GM21528 (cell line): ENCODE results near the gene CPSF7.
"Not testable (repeated sequence)": the region's sequence is repeated elsewhere in the genome, so short reads cannot be mapped to it uniquely, and the experiment has no call there.

Experiments
- ATAC-seq: cut with Tn5 transposase; IDR thresholded peaks from one replicate; pipeline ENCODE4 v1.9.1; 2021; ENCODE audit warnings: mild to moderate bottlenecking, moderate library complexity; ENCODE audit not compliant: unreplicated experiment, low FRiP score

CPSF7 gene

DNA sequence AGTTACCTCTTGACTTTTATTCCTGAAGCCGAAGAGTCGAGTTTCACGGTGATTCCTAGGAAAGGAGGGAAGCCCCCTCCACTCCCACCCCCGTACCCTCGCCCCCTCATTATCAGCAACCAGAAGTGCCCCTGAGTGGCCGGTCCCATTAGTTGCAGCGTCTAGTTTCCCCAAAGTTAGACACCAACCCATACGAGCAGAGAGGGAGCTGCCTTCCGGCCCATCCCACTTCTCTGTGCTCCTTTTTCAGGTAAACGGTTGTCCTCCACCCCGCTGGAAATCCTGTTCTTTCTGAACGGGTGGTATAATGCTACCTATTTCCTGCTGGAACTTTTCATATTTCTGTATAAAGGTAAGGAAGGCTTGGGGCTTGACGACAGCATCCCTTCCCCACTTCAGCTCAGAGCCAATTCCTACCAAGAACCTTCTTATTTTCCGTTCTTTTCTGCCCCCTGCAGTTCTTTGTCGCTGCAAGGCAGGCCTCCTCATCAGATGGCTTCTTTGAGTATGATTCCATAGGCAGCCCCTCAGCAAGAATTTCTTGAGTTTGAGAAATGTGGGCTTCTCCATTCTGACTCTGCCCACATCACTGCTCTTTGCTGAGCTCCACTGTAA is 36.7 kb downstream of the CPSF7 start:
- no peak for ATAC-seq

DNA sequence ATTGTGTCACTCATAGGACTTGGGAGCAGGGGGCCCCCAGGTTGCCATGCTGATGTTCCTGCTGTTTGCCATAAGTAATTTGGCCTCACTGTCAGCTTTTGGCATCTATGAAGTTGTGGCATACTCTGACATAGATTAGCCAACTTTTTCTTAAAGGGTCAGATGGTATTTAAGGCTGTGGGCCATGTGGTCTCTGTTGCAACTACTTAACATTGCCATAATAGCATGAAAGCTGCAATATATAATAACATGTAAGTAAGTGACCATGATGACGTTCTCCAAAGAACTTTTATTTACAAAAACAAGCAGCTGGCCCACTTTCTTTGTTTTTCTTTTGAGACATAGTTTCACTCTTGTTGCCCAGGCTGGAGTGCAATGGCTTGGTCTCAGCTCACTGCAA is 39.6 kb downstream of the CPSF7 start:
- no peak for ATAC-seq

DNA sequence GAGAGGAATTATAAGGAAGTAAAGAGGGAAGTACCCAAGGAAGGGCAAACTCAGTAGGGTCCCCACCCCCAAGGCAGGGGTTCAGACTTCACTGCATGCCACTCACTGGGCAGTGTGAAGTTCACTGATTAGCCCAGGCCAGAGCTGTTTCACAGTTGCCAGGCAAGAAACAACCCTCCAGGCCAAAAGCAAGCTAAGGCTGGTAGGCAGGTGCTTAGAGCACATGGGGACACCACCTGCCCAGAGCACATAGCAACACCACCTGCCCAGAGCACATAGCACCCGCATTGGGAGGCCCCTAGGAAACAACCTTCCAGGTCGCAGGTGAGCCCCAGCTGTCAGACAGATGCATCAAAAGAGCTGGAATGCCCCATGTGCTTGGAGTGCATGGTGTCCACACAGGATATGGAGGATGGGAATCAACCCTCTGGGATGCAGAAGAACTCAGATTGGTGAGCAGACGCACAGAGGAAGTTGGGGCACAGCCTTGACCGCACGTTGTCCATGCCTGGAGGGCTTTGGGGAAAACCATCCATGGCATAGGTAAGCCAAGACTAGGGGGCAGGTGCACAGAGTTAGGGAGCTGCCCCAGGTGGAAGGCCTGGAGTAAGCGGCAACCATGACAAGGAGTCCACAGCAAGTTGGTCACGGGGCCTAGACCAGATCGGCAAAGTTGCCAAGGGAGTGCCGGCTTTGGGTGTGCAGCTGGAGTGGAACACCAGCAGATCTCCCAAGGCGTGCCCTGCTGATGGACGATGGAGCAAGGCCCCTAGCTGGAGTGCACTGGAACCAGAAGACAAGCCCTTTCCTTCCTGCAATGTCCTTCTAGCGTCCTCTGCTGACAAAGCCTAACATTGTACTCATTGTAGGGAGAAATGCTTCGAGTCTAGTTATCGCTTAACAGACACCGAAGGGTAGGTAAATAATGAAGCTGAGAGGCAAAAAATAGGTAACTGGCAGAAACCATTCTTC is 45.2 kb downstream of the CPSF7 start:
- ATAC-seq = no peak

DNA sequence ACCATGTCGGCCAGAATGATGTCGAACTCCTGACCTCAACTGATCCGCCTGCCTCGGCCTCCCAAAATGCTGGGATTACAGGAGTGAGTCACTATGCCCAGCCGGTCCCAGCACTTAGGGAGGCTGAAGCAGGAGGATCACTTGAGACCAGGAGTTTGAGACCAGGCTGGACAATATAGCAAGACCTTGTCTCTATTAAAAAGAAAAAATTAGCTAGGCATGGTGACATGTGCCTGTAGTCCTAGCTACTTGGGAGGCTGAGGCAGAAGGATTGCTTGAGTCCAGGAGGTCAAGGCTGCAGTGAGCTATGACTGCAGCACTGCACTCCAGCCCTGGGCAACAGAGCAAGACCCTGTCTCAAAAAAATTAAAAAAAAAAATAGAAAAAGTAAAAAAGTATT is 45.9 kb downstream of the CPSF7 start:
- not testable (repeated sequence) for ATAC-seq

DNA sequence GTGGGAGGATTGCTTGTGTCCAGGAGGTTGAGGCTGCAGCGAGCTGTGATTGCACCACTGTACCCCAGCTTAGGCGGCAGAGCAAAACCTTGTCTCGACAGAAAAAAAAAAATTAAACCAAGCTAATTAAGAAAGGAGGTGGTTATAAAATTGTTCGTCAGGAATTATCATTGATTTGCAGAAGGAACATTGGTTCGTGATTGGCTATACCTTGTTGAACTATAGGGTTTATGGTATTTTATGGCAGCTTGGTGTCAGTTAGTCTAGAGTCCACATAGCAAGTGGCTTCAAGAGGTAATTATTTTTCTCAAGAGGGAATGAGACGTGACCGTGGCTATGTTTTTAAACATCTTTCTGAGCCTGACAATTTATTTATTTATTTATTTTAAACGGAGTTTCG is 48.9 kb downstream of the CPSF7 start:
- no peak for ATAC-seq

DNA sequence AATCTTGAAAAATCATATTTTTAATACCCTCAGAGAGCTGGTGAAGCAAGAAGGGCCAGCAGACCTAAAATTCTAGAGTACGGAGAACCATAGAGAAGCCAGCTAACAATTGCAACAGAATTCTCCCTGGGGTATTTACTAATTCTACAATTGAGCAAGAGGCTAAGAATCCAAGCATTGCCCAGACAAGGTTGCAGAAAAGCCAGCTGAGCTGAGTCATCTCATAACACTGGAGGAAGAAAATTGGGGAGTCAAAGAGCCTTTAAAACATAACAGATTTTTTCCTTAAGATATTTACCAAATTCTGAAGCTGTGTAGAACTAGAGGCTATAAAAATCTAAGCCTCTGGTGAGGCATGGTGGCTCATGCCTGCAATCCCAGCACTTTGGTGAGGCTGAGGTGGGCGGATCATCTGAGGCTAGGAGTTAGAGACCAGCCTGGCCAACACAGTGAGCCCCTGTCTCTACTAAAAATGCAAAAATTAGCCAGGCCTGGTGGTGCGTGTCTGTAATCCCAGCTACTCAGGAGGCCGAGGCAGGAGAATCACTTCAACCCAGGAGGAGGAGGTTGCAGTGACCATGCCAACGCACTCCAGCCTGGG is 51.0 kb downstream of the CPSF7 start:
- ATAC-seq = no peak

DNA sequence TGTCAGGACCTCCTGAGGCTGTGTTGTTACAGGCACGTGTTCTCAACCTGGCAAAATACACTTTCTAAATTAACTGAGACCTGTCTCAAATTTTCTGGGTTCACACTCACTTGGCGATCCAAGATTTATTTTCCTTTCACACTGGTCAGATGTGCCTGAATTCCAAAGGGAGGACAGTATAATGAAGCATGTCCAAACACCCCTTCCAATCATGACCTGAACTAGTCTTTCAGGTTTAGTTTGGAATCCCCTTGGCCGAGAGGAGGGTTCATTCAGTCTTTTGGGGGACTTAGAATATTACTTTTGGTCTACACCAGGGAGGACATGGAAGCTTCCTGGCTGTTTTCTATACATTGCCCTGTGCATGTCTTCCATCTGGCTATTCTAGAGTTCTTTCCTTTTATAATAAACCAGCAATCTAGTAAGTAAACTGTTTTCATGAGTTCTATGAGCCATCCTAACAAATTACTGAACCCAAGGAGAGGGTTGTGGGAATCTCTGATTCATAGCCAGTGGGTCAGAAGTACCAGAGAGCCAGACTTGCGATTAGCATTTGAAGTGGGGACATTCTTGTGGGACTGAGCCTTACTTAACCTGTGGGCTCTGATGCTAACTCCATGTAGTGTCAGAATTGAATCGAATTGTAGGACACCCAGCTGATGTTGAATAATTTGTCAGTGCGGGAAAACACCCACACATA is 52.2 kb downstream of the CPSF7 start:
- ATAC-seq = no peak

DNA sequence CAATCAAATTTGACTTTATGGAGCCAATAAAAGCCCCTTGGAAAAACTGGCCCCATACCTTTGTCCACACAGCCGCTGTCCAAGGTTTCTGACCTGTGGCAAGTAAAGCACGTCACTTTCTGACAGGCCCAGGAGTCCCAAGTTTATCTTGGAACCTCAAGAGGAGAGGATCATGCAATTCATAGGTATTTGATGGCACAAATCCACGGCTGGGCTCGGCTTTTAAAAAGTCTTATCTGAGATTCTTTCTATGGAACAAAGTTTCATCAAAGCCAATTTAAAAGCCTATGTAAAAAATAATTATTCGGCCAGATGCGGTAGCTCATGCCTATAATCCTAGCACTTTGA is 54.0 kb downstream of the CPSF7 start:
- no peak for ATAC-seq

DNA sequence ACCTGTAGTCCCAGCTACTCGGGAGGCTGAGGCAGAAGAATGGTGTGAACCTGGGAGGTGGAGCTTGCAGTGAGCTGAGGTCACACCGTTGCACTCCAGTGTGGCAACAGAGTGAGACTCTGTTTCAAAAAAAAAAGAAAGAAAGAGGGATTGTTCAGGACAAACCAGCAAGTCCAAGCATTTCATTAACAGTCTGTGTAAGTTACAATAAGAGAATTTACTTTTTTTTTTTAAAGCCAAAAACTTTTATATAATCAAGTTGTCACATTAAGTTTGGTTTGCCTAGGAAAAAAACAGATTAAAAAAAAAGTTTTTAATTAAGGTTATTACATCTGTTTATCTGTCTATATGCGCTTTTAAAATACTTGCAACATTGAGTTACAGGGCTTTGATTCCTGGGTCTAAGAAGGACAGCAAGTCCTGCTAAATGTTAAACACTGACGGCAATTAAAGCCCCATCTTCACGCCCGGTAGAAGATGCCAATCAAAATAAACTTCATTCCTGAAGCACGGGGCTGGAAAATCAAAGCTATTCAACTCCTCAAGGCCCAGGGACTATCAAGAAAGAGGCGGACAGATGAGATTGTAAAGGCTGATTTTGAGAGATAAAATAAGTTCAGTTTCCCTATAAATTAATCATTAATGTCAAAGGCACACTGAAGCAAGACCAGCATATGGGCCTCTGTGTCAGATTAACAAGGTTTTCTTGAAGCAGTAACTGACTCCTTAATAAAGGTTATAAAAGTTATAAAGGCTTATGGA is 56.9 kb downstream of the CPSF7 start:
- no peak for ATAC-seq

DNA sequence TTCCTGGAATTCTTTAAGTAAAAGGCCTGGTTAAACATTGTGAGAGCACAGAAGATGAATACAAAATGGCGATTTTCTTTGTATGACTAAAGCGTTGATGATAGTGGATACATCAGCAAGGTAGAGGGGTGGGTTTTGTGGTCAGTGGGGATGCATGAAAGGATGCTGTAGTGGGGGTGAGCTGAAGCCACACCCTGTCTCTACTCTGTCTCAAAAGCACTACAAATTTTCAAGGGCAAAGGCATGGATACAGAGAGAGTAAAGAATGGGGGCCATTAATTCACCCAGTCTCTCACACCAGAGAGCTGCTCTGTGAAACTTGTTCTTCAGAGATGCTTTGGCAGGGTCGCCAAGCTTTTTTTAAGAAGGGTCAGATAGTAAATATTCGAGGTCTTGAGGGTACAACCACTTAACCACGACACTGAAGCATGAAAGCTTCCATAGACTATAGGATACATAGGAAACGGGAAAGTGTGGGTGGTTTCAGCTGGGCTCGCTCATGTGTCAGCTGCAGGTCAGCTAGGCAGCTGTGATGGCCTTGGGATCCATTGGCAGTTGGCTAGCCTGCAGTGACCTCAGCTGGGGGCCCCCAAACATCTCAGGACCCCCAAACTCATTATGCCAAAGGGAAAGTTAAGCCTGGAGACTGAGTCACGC is 59.3 kb downstream of the CPSF7 start:
- no peak for ATAC-seq

DNA sequence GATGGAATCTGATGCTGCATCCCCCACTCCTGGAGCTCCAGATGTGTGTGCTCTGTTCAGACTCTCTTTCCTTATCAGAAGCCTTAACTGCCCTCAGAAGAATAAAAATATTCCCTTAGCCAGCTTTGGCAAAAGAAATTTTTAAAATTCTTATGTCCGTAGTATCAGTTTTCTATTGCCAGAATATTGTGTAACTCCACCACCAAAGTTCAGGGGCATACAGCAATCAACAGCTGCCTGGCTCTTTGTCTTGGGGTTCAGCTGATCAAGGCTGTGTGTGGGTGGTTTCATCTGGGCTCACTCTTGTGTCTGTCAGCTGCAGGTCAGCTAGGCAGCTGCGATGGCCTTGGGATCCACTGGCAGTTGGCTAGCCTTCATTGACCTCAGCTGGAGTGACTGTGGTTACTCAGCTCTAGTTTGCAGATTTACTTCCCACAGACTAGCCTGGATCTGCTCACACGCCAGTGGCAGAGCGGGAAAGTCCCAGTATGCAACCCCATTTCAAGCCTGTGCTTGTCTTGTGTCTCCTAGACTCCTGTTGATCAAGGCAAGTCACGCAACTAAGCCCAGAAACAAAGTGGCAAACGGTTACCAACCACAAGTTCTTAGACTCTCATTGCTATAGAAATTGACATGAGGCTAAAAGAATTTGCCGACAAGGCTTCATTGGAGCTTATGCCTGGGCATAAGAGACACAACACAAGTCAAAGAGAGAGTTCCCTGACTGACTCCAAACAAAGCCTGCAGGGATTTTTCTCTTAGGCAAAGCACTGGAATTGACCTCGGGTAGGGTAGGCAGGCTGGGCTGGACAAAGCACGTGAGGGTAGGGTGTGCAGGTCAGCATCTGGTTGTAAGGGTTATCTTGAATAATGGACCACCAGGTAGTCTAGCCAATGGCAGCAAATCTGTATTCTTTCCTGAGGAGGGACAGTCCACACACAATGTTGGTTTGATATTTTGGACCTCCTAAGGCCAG is 60.1 kb downstream of the CPSF7 start:
- no peak for ATAC-seq

DNA sequence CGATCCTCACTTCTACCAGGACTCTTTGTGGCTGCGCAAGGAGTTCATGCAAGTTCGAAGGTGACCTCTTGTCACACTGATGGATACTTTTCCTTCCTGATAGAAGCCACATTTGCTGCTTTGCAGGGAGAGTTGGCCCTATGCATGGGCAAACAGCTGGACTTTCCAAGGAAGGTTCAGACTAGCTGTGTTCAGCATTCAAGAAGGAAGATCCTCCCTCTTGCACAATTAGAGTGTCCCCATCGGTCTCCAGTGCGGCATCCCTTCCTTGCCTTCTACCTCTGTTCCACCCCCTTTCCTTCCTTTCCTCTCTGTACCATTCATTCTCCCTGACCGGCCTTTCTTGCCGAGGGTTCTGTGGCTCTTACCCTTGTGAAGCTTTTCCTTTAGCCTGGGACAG is 61.1 kb downstream of the CPSF7 start:
- no peak for ATAC-seq

DNA sequence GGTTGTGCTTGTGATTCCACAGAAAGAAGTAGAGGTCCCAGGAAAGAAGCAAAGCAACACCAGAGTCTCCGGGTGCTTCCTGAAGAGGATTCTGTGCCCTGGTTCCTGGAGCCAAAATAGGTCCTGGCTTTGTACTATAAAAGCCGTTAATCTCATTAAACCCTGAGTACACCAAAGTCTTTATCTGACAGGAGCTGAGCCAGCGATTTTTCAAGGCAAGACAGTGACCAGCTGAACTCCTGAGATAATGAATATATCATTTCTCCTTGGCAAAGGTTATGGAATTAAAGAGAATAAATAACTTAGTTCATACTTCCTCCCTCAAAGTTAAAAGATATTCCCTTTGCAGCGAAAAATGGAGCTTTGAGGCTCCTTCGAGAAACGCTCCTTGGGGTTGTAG is 62.4 kb downstream of the CPSF7 start:
- ATAC-seq = no peak

DNA sequence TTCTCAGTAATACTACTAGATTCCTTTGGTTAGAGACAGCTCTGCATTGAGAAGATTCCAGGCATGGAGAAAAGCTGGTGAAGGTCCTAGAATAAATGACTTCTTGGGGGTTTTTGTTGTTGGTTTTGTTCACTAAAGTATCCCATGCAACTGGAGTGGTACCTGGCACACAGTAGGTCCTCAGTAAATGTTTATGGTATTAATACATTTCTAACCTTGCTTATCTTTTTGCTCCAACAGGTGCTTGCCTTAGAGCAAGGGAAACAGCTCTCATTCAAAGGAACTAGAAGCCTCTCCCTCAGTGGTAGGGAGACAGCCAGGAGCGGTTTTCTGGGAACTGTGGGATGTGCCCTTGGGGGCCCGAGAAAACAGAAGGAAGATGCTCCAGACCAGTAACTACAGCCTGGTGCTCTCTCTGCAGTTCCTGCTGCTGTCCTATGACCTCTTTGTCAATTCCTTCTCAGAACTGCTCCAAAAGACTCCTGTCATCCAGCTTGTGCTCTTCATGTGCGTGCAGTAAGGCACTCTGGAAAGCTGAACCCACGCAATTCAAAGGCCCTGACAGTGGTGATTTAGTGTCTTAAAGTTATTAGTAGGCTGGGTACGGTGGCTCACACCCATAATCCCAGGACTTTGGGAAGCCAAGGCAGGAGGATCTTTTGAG is 65.6 kb downstream of the CPSF7 start:
- ATAC-seq = no peak

DNA sequence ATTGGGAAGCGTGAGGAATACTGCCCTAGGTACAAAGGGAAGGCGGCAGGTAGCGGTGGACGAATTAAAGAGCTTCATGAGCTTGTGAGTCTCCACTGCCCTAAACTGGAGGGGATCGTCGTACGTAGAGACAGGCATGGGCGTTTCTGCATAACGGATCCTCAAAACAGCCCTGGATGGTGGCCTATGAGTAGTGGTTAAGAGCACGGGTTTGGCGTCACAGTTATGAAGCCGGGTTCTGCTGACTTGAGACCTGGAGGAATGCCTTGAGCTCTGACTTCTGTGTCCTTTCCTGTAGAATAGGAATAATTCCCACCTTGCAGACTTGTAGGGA is 67.3 kb downstream of the CPSF7 start:
- no peak for ATAC-seq

DNA sequence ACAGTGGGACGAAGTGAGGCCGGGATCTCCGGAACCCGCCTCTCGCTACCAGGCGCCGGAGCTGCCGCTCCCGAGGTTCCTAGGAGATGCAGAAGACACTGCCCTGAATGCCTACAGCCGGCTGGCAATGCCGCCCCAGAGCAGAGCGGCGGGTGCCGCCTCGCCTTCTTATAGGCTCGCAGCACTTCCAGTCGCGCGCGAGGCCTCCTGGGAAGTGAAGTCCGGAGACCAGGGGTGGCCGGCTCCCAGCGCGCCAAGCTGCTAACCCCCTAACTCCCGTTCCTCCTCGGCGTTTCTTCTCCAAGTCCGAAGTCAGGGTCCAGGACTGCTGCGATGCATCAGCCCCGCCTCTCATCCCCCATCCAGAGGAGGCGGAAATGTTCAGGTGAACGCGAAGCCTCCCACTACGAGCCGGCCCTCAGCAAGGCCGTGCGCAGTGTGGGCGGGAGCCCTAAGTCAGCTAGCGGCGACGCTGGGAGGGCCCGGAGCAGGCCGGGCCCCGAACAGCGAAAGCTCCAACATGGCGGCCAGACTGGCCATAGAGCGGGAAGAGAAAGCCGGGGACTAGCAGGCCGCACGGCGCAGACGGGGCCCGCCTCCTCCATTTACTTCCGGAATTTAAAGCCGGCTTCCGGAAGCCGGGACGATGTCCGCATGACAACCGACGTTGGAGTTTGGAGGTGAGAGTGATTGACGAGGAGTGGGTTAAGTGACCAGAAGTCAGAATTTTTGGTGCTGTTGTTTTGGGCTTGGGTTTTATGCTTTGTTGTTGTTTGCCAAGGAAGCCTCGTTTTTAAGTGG is 67.8 kb downstream of the CPSF7 start, which contains the start of the genes CYB561A3 and TMEM138:
TSS of gene CYB561A3 (minus strand) at position 142 of the 801 bp plus-strand sequence. CDS start 5,169 bp downstream, outside the sequence.
TSS of gene TMEM138 (plus strand) at position 634 of the 801 bp plus-strand sequence. CDS start 2,017 bp downstream, outside the sequence.
- peak; percentile 76 for ATAC-seq

DNA sequence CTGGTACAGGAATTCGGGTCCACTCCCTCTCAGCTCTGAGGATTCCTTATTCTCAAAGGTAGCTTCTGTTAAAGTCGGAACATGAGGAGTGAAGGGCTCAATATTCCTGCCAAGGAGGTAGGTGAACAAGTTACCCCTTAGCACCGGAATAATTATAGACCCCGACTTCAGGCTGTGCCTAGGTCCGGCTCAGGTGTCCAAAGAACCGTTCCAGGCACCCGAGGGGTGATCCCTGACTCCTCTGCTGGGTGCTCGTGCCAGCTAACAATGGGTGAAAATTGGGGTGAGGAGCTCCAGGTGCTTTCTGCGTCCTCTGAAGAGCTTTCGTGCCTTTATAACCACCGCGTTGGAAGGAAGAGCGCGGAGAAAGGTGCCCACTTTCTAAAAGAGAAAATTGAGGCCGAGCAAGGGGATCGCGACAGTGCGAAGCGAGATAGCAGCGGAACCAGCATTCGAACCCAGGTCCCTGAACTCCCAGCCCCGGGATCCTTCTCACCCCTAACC is 68.5 kb downstream of the CPSF7 start:
- no peak for ATAC-seq
